GM23338 (cell line): Measurements from ENCODE around the gene CNGB1. TPM values are rescaled to one million over a fixed set of nuclear protein-coding genes. Genes with fewer than 3 reads are reported as not detected.

ENCODE experiments used
- ATAC-seq: fragments of 200-7000 bp; cut with Tn5 transposase; 3 replicates; pipeline ENCODE4 v1.9.1; 2020
- DNase-seq: peaks from one replicate; pipeline ENCODE4 v3.0.0-alpha.2; 2015; ENCODE audit warnings: low spot score
- H2AFZ ChIP-seq: fragments of 200-600 bp; sonication (generic); 2 replicates; pipeline ENCODE4 v1.8.0; 2016; ENCODE audit warnings: antibody characterized with exemption, mild to moderate bottlenecking, moderate library complexity
- H3F3A ChIP-seq: fragments of 200-600 bp; sonication (generic); replicated peaks from 2 replicates; pipeline ENCODE4 v1.8.0; 2017; ENCODE audit warnings: antibody characterized with exemption, mixed run types, low read depth
- H3K27ac ChIP-seq: fragments of 200-600 bp; sonication (generic); 2 replicates; pipeline ENCODE4 v1.6.1; 2016; ENCODE audit warnings: low read depth
- H3K27me3 ChIP-seq: fragments of 200-600 bp; sonication (generic); 2 replicates; pipeline ENCODE4 v1.8.0; 2016; ENCODE audit warnings: mild to moderate bottlenecking, mixed run types, moderate library complexity; ENCODE audit not compliant: insufficient read depth
- H3K36me3 ChIP-seq: fragments of 200-600 bp; sonication (generic); 2 replicates; pipeline ENCODE4 v1.8.0; 2016; ENCODE audit warnings: mild to moderate bottlenecking; ENCODE audit not compliant: insufficient read depth
- H3K4me1 ChIP-seq: fragments of 200-600 bp; sonication (generic); 2 replicates; pipeline ENCODE4 v1.8.0; 2016; ENCODE audit warnings: mild to moderate bottlenecking, moderate library complexity; ENCODE audit not compliant: insufficient read depth
- H3K4me2 ChIP-seq: fragments of 200-600 bp; sonication (generic); 2 replicates; pipeline ENCODE4 v1.7.1; 2017; ENCODE audit warnings: mixed run types
- H3K4me3 ChIP-seq: fragments of 200-600 bp; sonication (generic); 2 replicates; pipeline ENCODE4 v1.6.1; 2016; ENCODE audit warnings: mixed run types
- H3K79me2 ChIP-seq: fragments of 200-600 bp; sonication (generic); replicated peaks from 2 replicates; pipeline ENCODE4 v1.8.0; 2017; ENCODE audit warnings: mild to moderate bottlenecking; ENCODE audit not compliant: insufficient read depth
- H3K9me2 ChIP-seq: fragments of 200-600 bp; sonication (generic); 2 replicates; pipeline ENCODE4 v1.8.0; 2017; ENCODE audit not compliant: insufficient read depth
- H4K20me1 ChIP-seq: fragments of 200-600 bp; sonication (generic); replicated peaks from 2 replicates; pipeline ENCODE4 v1.8.0; 2017; ENCODE audit warnings: mild to moderate bottlenecking; ENCODE audit not compliant: insufficient read depth
- H3K27ac Mint-ChIP-seq: 2 replicates; pipeline ENCODE4 v1.8.0; 2020; ENCODE audit warnings: inconsistent platforms, mild to moderate bottlenecking, moderate library complexity, mixed read lengths
- H3K27me3 Mint-ChIP-seq: 3 replicates; pipeline ENCODE4 v1.8.0; 2022; ENCODE audit warnings: low read depth, mild to moderate bottlenecking, moderate library complexity, mixed read lengths, inconsistent platforms; ENCODE audit not compliant: insufficient read depth, poor library complexity
- H3K36me3 Mint-ChIP-seq: 3 replicates; pipeline ENCODE4 v1.8.0; 2021; ENCODE audit warnings: low read depth, mild to moderate bottlenecking, inconsistent platforms, moderate library complexity, mixed read lengths
- H3K4me1 Mint-ChIP-seq: 3 replicates; pipeline ENCODE4 v1.8.0; 2020; ENCODE audit warnings: mild to moderate bottlenecking, inconsistent platforms, mixed read lengths
- H3K4me3 Mint-ChIP-seq: 3 replicates; pipeline ENCODE4 v1.8.0; 2021; ENCODE audit warnings: moderate library complexity, mild to moderate bottlenecking, inconsistent platforms, mixed read lengths
- H3K9me3 Mint-ChIP-seq: 3 replicates; pipeline ENCODE4 v1.8.0; 2020; ENCODE audit warnings: moderate library complexity, mild to moderate bottlenecking, inconsistent platforms, mixed read lengths
- CREB1 ChIP-seq: fragments of 250-450 bp; sonication (Bioruptor Pico); IDR thresholded peaks from 2 replicates; pipeline ENCODE4 v1.5.0; 2020; ENCODE audit warnings: low read depth, mild to moderate bottlenecking, moderate library complexity
- ETS1 ChIP-seq: IDR thresholded peaks from 2 replicates; pipeline ENCODE4 v1.6.1; 2016; ENCODE audit warnings: antibody characterized with exemption
- EZH2 ChIP-seq: fragments of 200-600 bp; sonication (generic); IDR thresholded peaks from one replicate; pipeline ENCODE4 v1.8.0; 2017; ENCODE audit warnings: antibody characterized with exemption, mild to moderate bottlenecking, low read depth; ENCODE audit not compliant: unreplicated experiment
- NANOG ChIP-seq: IDR thresholded peaks from 2 replicates; pipeline ENCODE4 v1.6.1; 2016; ENCODE audit warnings: antibody characterized with exemption, borderline replicate concordance
- POLR2AphosphoS5 ChIP-seq: IDR thresholded peaks from 2 replicates; pipeline ENCODE4 v1.6.1; 2016; ENCODE audit warnings: antibody characterized with exemption, low read depth
- STAT1 ChIP-seq: IDR thresholded peaks from one replicate; pipeline ENCODE4 v1.6.1; 2016; ENCODE audit warnings: antibody characterized with exemption; ENCODE audit not compliant: unreplicated experiment
- ZNF114 ChIP-seq: fragments of 250-450 bp; sonication (Bioruptor Pico); IDR thresholded peaks from 2 replicates; pipeline ENCODE4 v1.5.0; 2020; ENCODE audit warnings: mild to moderate bottlenecking, moderate library complexity
- polyA plus RNA-seq: library from polyadenylated mRNA; unstranded; fragments of >200 nt; fragmentation: Nextera tagmentation; extraction: Ambion mirVana; gene quantifications from 2 replicates; pipeline ENCODE4 v1.2.1, GENCODE V29; 2016
- total RNA-seq: library from RNA; depleted of rRNA; stranded (reverse); fragments of >200 nt; shearing (Covaris generic); gene quantifications from 2 replicates; pipeline ENCODE4 v1.2.3, GENCODE V29; 2014
- TF ChIP-seq, protein P1 (sequence below): fragments of 250-450 bp; sonication (Bioruptor Pico); IDR thresholded peaks from 2 replicates; pipeline ENCODE4 v1.5.0; 2020; ENCODE audit warnings: mild to moderate bottlenecking, moderate library complexity
- TF ChIP-seq, protein P2 (sequence below), 2 experiments: fragments of 200-600 bp in 1 of 2; sonication (generic) in 1 of 2; conservative IDR thresholded peaks; 2 replicates each; pipeline versions ENCODE4 v1.5.1 to v1.6.1; 2016 to 2017; ENCODE audit warnings: antibody characterized with exemption in 2 of 2, low read depth in 2 of 2, mild to moderate bottlenecking in 2 of 2, moderate library complexity in 1 of 2

CNGB1 gene
- total and polyA plus RNA-seq, 2 experiments from 2014 or later: not detected

DNA sequence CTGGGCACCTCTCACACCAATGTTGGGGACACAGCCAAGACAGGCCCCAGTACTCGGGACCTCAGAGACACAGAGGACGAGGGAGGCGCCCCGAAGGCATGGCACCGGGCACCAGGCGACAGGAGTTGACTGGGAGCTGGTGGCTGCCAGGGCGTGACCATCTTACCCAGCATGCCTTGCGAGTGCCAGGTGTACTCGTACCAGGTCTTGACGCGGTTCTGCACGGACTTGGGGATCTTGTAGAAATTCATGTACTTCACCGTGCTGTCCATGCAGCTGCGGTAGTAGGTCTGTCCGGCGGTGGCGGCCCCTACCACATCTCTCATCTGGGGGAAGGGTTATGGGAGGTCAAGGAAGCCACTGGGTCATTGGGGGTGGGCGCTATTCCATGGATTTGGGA is 67.3 kb downstream of the CNGB1 start (continued):
- TF ChIP-seq, protein P1, sequence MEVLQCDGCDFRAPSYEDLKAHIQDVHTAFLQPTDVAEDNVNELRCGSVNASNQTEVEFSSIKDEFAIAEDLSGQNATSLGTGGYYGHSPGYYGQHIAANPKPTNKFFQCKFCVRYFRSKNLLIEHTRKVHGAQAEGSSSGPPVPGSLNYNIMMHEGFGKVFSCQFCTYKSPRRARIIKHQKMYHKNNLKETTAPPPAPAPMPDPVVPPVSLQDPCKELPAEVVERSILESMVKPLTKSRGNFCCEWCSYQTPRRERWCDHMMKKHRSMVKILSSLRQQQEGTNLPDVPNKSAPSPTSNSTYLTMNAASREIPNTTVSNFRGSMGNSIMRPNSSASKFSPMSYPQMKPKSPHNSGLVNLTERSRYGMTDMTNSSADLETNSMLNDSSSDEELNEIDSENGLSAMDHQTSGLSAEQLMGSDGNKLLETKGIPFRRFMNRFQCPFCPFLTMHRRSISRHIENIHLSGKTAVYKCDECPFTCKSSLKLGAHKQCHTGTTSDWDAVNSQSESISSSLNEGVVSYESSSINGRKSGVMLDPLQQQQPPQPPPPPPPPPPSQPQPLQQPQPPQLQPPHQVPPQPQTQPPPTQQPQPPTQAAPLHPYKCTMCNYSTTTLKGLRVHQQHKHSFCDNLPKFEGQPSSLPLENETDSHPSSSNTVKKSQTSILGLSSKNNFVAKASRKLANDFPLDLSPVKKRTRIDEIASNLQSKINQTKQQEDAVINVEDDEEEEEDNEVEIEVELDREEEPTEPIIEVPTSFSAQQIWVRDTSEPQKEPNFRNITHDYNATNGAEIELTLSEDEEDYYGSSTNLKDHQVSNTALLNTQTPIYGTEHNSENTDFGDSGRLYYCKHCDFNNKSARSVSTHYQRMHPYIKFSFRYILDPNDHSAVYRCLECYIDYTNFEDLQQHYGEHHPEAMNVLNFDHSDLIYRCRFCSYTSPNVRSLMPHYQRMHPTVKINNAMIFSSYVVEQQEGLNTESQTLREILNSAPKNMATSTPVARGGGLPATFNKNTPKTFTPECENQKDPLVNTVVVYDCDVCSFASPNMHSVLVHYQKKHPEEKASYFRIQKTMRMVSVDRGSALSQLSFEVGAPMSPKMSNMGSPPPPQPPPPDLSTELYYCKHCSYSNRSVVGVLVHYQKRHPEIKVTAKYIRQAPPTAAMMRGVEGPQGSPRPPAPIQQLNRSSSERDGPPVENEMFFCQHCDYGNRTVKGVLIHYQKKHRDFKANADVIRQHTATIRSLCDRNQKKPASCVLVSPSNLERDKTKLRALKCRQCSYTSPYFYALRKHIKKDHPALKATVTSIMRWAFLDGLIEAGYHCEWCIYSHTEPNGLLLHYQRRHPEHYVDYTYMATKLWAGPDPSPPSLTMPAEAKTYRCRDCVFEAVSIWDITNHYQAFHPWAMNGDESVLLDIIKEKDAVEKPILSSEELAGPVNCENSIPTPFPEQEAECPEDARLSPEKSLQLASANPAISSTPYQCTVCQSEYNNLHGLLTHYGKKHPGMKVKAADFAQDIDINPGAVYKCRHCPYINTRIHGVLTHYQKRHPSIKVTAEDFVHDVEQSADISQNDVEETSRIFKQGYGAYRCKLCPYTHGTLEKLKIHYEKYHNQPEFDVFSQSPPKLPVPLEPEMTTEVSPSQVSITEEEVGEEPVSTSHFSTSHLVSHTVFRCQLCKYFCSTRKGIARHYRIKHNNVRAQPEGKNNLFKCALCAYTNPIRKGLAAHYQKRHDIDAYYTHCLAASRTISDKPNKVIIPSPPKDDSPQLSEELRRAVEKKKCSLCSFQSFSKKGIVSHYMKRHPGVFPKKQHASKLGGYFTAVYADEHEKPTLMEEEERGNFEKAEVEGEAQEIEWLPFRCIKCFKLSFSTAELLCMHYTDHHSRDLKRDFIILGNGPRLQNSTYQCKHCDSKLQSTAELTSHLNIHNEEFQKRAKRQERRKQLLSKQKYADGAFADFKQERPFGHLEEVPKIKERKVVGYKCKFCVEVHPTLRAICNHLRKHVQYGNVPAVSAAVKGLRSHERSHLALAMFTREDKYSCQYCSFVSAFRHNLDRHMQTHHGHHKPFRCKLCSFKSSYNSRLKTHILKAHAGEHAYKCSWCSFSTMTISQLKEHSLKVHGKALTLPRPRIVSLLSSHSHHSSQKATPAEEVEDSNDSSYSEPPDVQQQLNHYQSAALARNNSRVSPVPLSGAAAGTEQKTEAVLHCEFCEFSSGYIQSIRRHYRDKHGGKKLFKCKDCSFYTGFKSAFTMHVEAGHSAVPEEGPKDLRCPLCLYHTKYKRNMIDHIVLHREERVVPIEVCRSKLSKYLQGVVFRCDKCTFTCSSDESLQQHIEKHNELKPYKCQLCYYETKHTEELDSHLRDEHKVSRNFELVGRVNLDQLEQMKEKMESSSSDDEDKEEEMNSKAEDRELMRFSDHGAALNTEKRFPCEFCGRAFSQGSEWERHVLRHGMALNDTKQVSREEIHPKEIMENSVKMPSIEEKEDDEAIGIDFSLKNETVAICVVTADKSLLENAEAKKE: no peak
- TF ChIP-seq EZH2: no peak
- TF ChIP-seq ZNF114 (CRISPR knock-in tag): no peak
- TF ChIP-seq POLR2AphosphoS5: no peak
- TF ChIP-seq CREB1 (CRISPR knock-in tag): no peak

DNA sequence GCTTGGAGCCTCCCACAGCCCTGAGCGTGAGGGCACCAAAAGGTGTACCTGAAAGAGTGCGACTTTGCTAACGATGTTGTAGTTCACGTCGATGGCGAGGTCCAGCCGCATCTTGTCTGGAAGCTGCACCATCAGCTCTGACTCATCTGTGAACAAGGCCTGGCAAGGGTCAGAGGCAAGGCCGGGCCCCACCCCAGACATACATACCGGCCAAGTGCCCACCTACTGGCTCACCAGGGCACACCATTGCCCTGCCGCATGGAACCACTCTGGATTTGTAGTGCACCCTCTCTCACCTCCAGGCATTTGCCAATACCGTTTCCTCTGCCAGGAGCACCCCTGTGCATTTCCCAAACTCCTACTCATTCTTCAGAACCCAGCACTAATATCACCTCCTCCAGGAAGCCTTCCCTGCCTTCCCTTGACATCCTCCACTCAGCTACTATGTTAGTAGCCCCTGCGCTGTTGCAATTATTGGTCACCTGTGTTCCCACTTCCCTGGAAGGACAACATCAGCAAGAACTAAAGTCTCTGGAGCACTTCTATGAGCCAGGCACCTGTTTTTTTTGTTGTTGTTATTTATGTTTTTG is 69.4 kb downstream of the CNGB1 start:
- H3K4me1 ChIP-seq: no peaks in the 10 kb centered on the region
- Mint-ChIP-seq H3K27me3 (peaks cover 17% of the 10 kb centered on the region), H3K4me1 (peaks cover 3% of the 10 kb centered on the region; the same call in 2 of the 3 replicates), H3K36me3 (no peaks in the 10 kb centered on the region), H3K4me3 (no peak overlapping the region), H3K9me3 (no peaks in the 10 kb centered on the region), H3K27ac (no peak overlapping the region)
- H3K4me2 ChIP-seq: no peak overlapping the region
- no peaks in the 10 kb centered on the region for H3K27me3 ChIP-seq
- H3K4me3 ChIP-seq: no peak overlapping the region
- H3K79me2 ChIP-seq: no peaks in the 10 kb centered on the region
- ATAC-seq (no peak), DNase-seq (no peak)
- H3F3A ChIP-seq: no peaks in the 10 kb centered on the region
- no peak overlapping the region for H3K27ac ChIP-seq
- no peaks in the 10 kb centered on the region for H3K36me3 ChIP-seq
- H4K20me1 ChIP-seq: no peaks in the 10 kb centered on the region
- peak overlapping the region; percentile 63; the same call in 1 of the 2 replicates for H2AFZ ChIP-seq
- no peaks in the 10 kb centered on the region for H3K9me2 ChIP-seq
- TF ChIP-seq EZH2 (no peak), STAT1 (no peak), NANOG (no peak), ETS1 (no peak)
- TF ChIP-seq, protein P2, sequence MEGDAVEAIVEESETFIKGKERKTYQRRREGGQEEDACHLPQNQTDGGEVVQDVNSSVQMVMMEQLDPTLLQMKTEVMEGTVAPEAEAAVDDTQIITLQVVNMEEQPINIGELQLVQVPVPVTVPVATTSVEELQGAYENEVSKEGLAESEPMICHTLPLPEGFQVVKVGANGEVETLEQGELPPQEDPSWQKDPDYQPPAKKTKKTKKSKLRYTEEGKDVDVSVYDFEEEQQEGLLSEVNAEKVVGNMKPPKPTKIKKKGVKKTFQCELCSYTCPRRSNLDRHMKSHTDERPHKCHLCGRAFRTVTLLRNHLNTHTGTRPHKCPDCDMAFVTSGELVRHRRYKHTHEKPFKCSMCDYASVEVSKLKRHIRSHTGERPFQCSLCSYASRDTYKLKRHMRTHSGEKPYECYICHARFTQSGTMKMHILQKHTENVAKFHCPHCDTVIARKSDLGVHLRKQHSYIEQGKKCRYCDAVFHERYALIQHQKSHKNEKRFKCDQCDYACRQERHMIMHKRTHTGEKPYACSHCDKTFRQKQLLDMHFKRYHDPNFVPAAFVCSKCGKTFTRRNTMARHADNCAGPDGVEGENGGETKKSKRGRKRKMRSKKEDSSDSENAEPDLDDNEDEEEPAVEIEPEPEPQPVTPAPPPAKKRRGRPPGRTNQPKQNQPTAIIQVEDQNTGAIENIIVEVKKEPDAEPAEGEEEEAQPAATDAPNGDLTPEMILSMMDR (conservative IDR thresholded peaks at IDR 0.05; ENCODE audit: low read depth in 2 of 2): no peak
